GM19372 (cell line): ENCODE measurements around the gene SEC14L2.
"Not testable (repeated sequence)": the region's sequence is repeated elsewhere in the genome, so short reads cannot be mapped to it uniquely, and the experiment has no call there.

Source experiments
- ATAC-seq: cut with Tn5 transposase; IDR thresholded peaks from one replicate; pipeline ENCODE4 v1.9.1; 2021; ENCODE audit warnings: mild to moderate bottlenecking, low read depth, moderate library complexity; ENCODE audit not compliant: unreplicated experiment

The SEC14L2 gene

DNA sequence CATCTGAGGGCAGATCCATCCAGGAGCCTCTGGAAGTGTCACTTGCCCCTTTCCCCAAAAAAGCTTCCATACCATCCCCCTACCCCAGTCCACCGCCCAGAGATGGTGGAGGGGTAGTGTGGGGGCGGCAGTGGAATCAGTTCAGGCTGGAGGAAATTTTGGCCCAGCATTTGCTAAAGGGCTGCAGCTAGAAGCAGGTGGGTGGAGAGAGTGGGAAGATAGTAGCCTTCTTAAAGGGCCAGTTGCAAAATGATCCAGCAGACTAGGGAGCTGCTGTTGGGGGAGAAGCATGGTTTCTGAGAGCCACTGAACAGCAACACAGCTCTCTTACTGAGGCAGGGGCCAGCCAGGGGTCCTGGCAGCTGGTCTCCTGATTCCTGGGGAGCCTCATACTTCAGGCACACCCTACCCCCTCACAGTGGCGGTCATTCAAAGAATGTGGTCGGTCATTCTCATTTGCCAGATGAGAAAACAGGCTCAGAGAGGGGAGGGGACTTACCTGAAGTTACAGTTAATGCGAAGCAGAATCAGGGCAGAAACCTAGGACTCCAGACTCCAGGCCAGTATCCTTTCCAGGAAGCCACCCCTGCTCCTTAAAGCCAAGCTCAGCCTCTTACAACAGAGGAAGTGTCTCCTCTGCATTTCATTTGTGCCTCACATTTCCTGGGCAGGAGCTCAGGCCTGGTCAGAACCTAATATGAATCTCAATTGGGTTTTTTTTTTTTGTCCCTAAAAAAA lies 5.4 kb downstream of the SEC14L2 start:
- no peak for ATAC-seq

DNA sequence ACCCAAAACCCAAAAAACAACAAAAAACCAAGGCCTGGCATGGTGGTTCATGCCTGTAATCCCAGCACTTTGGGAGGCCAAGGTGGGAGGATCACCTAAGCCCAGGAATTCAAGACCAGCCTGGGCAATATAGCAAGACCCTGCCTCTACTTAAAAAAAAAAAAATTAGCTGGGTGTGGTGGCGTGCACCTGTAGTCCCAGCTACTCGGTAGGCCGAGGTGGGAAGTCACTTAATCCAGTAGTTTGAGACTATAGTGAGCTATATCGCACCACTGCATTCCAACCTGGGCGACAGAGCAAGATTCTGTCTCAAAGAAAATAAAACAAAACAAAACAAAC lies 5.9 kb downstream of the SEC14L2 start:
- not testable (repeated sequence) for ATAC-seq

GRCh38 chr22:30404307-30404706 lies 7.5 kb downstream of the SEC14L2 start:
- ATAC-seq: no peak

GRCh38 chr22:30405731-30406130 lies 8.9 kb downstream of the SEC14L2 start:
- no peak for ATAC-seq

DNA sequence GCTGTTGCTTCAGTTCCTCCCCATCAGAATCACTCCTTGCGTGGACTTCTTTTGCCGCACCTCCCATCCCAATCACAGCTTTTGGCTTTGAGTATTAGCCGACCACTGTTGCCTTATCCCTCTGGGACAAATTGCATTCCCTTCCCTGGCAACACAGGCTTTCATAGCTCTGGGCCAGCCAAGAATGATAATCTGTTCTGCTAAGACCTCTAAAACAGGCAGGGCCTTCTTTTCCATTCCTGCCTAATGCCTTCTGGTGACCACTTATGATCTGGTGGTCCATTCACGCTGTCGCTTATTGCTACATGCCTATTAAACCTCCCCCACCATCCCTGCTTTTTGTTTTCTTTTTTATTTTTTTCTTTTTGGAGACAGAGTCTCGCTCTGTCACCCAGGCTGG lies 9.6 kb downstream of the SEC14L2 start:
- no peak for ATAC-seq

GRCh38 chr22:30408388-30409102 lies 11.7 kb downstream of the SEC14L2 start:
- ATAC-seq: no peak

DNA sequence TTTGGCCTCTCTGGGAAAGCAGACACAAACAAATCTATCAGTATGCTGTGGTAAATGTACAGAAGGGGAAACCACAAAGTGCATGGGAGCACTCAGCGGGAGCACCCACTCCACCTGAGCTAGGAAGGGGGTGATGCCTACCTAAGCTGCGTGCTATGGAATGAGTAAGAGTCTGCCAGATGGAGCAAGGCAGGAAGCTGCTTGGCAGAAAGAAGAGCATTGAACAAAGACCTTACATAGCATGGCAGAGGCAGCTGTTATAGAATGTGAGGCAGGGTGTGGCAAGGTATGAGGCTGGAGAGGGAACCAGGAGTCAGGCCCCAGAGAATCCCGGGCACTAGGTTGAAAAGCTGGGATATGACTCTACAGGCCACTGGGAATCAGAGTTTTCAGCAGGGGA lies 15.0 kb downstream of the SEC14L2 start:
- ATAC-seq: no peak

DNA sequence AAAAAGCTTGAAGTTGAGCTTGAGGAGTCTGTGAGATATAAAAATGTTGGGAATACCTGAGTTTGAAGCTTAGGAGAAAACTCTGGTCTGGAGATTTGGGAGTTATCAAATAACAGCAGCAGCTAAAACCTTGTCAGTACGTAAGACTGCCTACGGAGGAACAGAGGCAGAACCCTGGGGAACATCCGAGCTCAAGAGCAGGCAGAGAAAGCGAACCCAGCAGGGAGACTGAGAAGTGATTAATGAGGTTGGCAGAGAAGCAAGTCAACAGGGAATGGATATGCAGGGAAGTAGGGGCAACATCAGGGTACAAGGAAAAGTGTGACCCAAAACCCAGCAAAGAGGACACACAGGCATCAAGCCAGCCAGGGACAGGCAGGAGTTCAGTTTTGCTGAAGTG lies 16.2 kb downstream of the SEC14L2 start:
- no peak for ATAC-seq

DNA sequence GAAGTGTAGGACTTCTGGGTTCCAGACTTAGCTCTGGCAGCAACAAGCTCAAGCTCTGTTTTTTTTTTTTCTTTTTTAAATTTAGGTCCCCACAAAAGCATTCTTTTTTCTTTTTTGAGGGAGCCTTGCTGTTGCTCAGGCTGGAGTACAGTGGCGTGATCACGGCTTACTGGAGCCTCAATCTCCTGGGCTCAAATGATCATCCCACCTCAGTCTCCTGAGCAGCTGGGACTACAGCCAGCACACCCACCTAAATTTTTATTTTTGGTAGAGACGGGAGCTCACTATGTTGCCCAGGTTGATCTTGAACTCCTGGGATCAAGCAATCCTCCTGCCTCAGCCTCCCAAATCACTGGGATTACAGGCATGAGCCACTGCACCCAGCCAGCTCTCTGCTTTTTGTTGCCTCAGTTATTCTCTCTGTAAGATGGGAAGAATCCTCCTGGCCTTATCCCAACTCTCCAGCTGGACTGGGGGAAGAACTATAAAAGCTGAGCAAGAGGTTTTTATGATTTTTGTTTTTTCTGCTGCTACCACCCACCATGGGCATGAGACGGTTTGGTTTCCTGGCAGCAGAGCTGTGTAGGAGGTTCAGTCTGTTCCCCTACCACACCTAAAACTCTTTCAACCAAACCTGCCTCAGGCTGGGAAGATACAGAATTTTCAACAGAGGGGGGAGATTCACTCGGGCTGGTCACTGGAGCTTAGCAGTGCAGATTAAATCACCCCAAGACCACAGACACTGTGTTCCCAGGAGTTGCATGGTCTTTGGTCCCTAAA lies 17.1 kb downstream of the SEC14L2 start:
- no peak for ATAC-seq

DNA sequence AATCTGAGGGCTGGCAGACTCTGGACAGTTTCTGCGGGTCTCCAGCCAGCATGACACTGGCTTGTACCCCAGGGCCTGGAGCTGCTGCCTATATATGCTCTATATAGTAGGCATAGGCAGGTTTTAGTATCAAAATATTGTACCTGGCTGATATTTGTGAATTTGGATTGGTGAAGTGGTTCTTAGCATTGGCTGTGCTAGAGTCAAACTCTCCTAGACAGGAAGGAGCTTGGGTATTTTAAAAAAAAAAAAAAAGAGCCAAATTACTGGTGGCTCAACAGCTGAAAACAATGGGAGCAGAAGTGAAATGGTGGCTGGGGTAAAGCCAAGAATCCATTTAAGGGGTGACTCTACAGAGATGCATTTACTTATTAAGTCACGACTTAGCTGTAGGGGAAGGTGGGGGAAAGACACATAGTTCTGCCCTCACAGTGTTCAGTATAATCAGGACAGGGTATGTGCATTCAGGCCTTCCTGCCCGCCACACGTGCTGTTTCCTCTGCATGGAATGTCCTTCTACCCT lies 17.8 kb downstream of the SEC14L2 start:
- ATAC-seq: no peak

GRCh38 chr22:30416403-30416802 lies 19.6 kb downstream of the SEC14L2 start:
- no peak for ATAC-seq

GRCh38 chr22:30416837-30417236 lies 20.0 kb downstream of the SEC14L2 start:
- ATAC-seq: no peak

- no peak for ATAC-seq
Measured at GRCh38 chr22:30420347-30421125, 23.7 kb downstream of the SEC14L2 start.

DNA sequence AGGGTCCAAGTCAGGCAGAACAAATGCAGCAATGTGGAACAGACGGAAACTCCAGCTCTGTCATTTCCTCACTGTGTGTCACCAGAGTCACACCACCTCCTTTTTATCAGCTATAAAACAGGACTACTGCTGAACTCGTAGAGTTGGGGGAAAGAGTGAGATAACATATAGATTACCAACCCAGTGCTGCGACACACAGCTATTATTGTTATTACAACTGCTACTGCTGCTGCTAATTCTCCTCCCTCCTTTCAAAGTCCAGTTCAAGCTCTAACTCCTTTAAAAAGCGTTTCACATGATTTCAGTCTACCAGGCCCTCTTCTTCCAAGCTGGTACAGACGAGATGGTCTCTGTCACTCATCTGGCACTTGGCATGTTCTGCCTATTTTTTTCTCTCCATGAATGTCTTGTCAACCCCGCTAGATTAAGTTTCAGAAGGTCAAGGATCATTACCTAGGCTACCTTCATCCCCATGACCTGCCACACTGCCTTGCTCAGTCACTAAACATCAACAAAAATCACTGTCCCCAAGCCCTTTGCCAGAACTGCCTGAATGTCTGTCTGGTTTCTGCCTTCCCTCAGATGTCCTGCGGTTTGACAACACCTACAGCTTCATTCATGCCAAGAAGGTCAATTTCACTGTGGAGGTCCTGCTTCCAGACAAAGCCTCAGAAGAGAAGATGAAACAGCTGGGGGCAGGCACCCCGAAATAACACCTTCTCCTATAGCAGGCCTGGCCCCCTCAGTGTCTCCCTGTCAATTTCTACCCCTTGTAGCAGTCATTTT lies 25.1 kb downstream of the SEC14L2 start:
- ATAC-seq: no peak

GRCh38 chr22:30422481-30423300 lies 25.9 kb downstream of the SEC14L2 start:
- no peak for ATAC-seq

DNA sequence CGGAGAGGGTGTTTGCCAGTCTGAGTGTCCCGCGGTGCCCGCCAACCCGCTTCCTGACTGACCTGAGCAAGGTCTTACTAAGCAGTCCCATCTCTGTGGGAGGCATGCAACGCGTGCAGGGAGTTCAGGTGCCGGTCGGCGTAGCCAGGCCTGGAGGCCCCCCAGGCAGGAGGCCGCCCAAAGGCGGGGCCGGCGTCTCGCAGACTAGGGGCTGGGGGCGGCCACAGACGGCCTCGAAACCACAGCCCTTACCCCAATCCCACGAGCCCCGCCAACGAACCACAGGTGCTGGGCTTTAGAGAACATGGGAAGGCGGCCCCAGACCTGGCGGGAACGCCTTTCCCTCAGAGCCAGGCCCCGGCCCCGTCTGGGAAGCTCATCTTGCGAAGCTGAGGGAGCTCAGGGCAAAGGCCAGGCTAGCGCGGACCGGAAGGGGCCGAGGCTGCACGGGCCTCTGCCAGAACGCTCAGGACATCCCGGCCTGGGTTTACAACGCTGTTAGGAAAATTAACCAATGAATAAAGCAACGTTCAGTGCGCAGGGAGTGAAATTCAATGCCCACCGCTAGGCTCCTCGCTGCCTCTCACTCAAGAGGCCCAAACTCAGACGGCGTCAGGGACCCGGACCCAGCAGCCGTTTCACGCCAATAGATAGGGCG lies 26.6 kb downstream of the SEC14L2 start:
- ATAC-seq: peak; percentile 22

GRCh38 chr22:30423959-30424533 lies 27.2 kb downstream of the SEC14L2 start:
- peak; percentile 88 for ATAC-seq
